ENCODE measurements around the gene LAMB4. TPM values are rescaled to one million over a fixed set of nuclear protein-coding genes. Genes with fewer than 3 reads are reported as not detected.

LAMB4 gene
- total RNA-seq, 4 donors from 2014 or later: 0.75 to 2.6 (median 1.7) TPM; not detected in 1

- Histone ChIP-seq H3K9me3 (no peaks in the 10 kb centered on the region), H3K27me3 (no peaks in the 10 kb centered on the region), H3K4me3 (no peak overlapping the region), H3K36me3 (no peaks in the 10 kb centered on the region), H3K27ac (replicated peaks in 1 of 4) (no peak overlapping the region), H3K4me1 (peaks cover 0 to 14% (median 7%) of the 10 kb centered on the region in 4 donors)
- 85% methylated on average over 7 of the region's 7 CpGs for WGBS
- peak; percentile 70 for DNase-seq (ENCODE audit: extremely low spot score)
- TF ChIP-seq POLR2A (IDR thresholded peaks at IDR 0.05; ENCODE audit: low read depth) (no peak), POLR2AphosphoS5 (IDR thresholded peaks at IDR 0.05) (no peak), CTCF (IDR thresholded peaks at IDR 0.05) (no peak), EP300 (IDR thresholded peaks at IDR 0.05) (no peak)
- intact Hi-C loops (cut with DNase I): no loop called here
These were observed 5.5 kb upstream of the LAMB4 start for GRCh38 chr7:108135446-108136190.

GRCh38 chr7:108134486-108134885 is 4.3 kb upstream of the LAMB4 start:
- DNase-seq (ENCODE audit: extremely low spot score): no peak
- Histone ChIP-seq H3K27ac (replicated peaks in 1 of 4) (no peak overlapping the region), H3K4me1 (peaks cover 0 to 12% (median 10%) of the 10 kb centered on the region in 4 donors), H3K4me3 (no peak overlapping the region), H3K9me3 (no peaks in the 10 kb centered on the region), H3K36me3 (no peaks in the 10 kb centered on the region), H3K27me3 (no peaks in the 10 kb centered on the region)
- intact Hi-C loops (cut with DNase I): no loop called here
- no peak for TF ChIP-seq CTCF (IDR thresholded peaks at IDR 0.05)
- 96% methylated on average over 1 of the region's 1 CpG for WGBS

GRCh38 chr7:108132551-108133265 is 2.5 kb upstream of the LAMB4 start:
- 95% methylated on average over 13 of the region's 13 CpGs for WGBS
- Histone ChIP-seq H3K36me3 (no peaks in the 10 kb centered on the region), H3K4me3 (no peak overlapping the region)

More at GRCh38 chr7:108132551-108133265, 2.5 kb upstream of the LAMB4 start:
- no peak overlapping the region for H3K27ac ChIP-seq (replicated peaks in 1 of 4)
- no peak for TF ChIP-seq POLR2A (IDR thresholded peaks at IDR 0.05; ENCODE audit: low read depth)
- TF ChIP-seq POLR2AphosphoS5 (IDR thresholded peaks at IDR 0.05): no peak
- TF ChIP-seq EP300 (IDR thresholded peaks at IDR 0.05): no peak
- no peak for TF ChIP-seq CTCF (IDR thresholded peaks at IDR 0.05)
- no peaks in the 10 kb centered on the region for H3K27me3 ChIP-seq
- intact Hi-C loops (cut with DNase I): loop anchor here (1.0 kb wide), 1 partner anchor 8 kb away; no protein-coding TSS in a partner anchor
- H3K9me3 ChIP-seq: no peaks in the 10 kb centered on the region
- H3K4me1 ChIP-seq: peaks cover 0 to 14% (median 9%) of the 10 kb centered on the region in 4 donors
- DNase-seq (ENCODE audit: extremely low spot score): peak; percentile 70

Measured in esophagus muscularis mucosa (tissue), 4 donors.